GM18907 (cell line): ENCODE results near the gene MYH9.

Experiments
- ATAC-seq: cut with Tn5 transposase; IDR thresholded peaks from one replicate; pipeline ENCODE4 v1.9.1; 2021; ENCODE audit warnings: mild to moderate bottlenecking, moderate library complexity; ENCODE audit not compliant: unreplicated experiment

The MYH9 gene

DNA sequence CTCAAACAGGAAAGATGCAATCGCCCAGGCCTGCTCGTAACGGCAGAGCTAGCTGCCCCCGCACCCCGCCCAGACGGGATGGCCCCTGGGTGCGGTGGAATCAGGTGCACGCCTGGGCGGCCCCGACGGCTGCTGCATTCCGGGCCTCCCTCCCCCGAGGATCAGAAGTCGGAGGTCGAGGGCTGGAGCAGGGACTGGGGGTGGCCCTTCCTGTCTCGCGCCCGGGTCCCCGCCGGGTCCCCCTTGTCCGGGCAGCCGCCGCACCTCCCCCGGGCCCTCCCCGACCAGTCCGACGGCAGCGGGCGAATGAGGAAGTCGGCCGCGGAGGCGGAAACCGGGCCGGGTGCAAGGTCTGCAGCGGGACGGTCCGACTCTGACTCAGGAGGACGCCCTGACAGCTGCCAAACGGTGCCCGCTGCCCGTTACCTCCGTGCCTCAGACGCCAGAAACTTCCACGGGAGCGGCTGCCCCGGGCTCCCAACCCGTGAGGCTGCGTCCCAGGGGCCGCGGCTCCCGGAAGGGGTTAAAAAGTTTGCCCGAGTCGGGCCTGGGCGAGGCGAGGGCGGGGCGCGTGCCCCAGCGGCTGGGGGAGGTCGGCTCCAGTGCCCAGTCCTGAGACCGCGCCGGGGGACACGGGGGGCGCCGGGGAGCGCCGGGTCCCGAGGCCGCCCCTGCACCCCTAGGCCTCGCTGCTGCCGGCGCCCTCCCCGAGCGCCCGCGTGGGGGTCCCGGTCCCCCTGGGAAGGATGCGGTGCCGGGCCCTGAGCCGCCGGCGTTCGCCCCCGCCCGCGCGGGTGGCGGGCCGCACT lies 663 bp downstream of the MYH9 start:
- ATAC-seq = peak; percentile 27

DNA sequence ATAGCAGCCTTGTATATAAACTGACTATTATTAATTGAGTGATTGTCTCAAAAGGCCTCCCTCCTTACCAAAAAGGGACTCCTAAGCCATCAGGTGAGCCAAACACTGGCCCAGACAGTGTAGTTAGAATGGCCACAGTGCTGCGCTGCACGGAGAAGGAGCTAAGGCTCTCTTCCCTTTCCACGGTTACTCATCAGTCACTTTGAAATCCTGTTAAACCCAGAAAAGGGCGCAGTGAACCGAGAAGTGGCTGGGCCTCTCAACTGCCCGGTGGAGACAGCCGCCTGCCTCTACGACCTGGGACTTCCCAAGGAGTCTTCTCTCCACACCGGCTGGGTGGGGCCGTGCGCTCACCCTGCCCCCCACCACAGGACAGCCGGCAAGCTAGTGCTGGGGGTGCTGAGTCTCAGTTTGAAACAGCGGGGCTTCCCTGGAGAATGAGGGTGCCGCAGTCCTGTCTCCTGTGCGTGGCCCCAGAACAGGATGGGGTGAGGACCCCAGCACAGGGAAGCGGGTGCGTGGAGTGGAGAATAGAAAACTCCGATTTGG lies 1.3 kb downstream of the MYH9 start:
- ATAC-seq = peak; percentile 38

DNA sequence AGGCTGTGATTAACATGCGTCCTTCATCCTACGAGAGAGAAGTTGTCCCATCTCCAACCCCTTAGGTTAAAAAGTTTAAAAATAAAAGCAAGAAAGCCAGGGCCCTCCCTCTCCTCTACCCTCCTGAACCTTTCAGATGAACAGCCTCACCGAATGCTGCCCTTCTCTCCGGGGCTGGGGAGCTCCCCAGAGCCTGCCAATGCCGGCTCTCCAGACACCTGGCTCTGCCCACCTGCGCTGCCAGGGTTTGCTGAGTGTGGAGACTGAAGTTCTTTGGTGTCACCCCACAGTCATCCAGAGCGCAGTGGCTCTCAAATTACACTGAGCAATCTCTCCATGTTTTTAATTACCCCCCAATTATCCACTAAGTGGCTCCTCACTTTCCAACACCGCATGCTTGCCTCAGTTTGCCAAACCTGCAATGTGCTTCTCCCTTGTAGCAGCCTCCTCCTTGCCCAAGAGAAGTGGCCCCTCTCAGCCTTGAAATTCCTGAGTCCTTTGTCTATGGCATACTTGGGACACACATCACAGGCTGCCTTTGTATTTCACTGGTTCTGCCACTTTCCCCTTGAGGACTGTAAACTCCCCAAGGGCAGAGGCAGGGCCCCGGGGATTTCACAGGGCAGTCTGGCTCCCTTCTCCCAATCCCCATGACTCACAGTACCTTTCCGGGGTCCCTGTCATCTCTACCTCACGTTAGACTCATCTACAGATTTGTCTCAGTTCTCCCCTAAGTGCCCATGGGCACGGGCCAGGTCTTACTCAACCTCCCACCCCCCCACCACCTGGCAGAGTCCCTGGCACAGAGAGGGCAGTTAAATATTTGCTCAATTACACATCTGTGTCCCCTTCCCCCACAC lies 2.0 kb downstream of the MYH9 start:
- no peak for ATAC-seq

DNA sequence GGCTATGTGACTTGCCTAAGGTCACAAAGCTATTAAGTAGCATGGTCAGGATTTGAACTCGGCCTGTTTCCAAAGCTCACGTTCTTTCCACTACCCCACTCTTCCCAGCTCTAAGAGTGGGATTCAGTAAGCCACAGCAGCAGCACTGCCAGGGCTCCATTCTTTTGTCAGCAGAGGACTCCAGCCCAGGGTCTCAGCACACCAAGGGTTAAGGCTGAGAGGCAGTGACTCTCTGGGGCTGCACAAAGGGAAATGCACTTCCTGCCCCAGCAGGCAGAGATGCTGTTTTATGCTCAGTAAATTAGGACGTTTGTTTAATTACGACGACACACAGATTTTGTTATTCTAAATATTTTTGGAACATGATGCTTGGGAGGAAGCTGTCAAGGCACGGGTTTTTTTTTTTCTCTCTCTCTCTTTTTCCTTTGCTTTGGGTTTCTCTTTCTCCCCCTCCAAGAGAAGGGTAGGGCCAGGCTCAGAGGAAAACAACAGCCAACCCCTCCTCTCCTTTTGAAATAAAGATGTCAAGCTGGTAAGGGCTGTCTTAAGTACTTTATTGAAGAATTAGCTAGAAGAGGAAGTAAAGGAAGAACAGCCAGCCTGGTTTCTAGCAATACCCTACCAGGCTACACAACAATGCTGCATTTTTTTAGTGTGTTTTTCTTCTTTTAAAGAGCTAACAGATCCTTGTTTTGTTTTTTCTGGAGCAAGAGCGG lies 2.8 kb downstream of the MYH9 start:
- no peak for ATAC-seq

DNA sequence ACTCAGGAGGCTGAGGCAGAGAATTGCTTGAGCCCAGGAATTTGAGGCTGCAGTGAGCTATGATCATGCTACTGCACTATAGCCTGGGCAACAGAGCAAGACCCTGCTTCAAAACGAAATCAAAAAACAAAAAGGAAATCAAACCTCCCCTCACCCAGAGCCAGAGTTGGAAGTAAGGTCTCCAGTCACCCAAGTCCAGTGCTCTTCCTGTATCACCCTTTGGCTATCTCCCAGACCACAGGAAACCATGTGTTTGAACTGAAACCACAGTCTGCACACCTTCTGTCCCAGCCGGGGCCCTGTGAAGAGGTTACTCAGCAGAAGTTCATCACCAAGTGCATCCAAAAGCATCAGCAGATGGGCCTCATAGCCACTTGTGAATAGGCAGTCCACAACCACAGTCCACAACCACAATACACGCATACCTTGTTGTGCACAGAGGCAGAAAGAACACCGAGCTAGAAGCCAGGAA lies 4.6 kb downstream of the MYH9 start:
- no peak for ATAC-seq

DNA sequence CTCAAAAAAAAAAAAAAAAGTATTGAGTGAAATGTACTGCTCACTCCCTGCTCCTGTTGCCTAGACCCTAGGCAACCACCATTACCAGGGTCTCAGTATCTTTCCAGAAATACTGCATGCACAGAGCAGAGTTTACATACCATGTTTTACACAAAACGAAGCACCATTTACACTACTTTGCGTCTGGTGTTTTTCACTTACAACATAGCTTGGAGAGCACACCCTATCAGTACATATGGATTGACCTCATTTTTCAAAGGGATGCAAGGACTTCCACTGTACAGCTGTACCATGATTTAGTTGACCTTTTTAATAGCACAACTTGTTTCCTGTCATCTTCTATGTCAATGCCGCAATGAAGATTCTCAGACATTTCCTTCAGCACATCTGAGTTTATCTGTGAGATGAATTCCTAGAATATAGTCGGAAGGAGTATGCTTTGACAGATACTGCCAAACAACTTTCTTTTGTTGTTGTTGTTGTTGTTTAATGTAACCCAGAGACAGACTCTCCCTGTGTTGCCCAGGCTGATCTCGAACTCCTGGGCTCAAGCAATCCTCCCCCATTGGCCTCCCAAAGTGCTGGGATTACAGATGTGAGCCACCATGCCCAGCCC lies 6.1 kb downstream of the MYH9 start:
- no peak for ATAC-seq

DNA sequence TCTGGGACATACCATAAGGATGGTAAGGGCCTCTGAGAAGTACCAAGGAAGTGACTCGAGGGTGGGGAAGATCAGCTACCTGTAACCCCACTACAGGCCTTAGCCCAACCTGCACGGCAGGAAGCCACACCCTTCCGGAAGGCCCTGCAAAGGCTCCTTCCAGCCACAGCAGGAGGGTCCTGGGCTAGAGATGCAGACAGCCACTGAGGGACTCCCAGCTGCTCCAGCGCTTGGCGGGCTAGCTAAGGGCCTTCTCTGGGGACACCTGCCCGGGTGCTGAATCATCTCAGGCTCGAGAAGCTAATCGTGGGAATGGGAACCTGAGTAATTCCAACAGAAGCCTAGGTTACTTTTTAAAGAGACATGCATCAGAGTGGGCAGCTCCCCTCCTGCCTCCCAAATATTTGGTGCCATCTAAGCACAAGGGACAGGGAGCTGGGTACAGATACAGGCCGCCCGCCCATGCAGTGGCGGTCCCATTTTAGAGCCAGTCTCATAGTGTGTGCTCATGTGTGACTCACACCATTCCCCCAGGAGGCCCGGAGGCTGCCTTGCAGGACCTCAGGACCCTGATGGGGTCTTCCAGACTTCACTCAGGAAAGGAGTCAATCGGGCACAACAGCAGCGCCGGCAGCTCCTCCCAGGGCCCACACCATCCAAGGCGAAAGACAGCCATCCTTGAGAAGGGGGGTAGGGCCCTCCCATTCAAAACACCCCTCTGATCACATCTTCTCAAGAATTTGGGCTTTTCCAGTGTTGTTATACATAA lies 8.0 kb downstream of the MYH9 start:
- no peak for ATAC-seq

DNA sequence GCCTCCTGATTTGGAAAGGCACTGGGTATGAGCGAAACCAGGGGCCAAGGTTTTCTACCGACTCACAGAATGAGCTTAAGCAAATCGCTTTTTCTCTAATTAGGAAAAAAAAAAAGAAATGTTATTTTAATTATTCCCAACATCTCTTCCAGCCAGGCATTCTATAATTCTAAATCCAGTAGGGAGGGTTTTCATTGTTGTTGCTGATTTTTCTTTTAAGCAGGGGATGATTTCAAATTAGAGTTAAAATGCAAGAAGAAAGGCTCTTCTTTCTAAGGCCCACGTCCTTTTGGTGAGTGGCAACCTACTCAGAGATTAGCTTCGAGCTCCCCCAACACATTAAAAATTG lies 8.9 kb downstream of the MYH9 start:
- no peak for ATAC-seq

DNA sequence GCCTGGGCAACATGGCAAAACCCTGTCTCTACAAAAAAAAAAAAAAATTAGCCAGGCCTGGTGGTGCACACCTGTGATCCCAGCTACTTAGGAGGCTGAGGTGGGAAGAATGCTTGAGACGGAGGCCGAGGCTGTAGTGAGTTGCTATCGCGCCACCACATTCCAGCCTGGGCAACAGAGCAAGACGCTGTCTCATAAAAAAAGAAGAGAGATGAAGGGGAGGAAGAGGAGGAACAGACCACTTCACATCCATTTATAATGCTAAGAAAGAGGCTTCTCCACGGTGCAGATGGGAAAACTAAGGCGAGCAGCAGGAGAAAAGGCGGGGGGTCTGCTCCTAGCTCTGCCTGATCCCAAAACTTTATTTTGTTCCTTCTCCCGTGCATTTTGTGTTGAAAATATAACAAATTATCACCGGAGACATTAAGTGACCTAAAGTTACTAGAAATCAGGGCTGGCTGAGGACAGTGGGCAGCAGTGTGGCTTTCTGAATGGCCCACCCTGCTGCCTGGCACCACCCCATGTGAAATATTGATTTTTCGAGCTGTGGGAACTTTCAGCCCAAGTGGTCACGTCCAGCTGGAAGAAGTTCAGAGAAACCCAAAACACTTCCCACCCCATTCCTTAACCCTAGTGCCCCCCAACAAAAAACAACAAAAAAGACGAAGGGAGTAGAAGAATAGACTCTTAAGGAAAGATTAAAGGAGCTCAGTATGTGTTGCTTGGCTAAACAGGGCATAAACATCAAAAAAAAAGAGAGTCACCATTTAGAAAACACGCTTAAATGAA lies 9.5 kb downstream of the MYH9 start:
- no peak for ATAC-seq

DNA sequence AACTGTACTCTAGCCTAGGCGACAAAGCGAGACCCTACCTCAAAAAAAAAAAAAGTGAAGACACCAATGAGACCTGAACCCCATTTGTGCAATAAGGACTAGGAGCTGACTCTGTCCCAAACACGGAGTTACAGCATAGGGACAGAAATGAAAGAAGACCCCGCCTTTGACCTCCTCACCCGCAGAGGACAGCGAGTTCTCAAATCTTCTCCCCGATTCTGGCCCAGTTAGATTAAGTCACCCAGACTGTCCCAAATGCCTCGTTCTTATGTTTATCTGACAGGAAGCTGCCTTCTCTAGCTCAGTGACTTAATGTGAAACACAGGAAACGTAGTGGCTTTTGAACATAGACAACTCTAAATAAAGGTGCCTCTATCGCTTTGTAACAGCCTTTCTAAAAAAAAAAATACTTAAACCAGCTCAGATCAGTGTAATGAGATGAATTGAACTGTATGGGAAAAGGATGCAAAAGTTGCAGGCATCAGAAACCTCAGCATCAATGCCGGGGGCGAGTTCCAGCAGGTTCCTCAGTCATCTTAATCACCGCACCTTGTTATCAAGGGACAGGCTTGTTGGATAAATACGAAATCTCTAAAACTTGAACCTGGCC lies 10.6 kb downstream of the MYH9 start:
- ATAC-seq = peak; percentile 47

DNA sequence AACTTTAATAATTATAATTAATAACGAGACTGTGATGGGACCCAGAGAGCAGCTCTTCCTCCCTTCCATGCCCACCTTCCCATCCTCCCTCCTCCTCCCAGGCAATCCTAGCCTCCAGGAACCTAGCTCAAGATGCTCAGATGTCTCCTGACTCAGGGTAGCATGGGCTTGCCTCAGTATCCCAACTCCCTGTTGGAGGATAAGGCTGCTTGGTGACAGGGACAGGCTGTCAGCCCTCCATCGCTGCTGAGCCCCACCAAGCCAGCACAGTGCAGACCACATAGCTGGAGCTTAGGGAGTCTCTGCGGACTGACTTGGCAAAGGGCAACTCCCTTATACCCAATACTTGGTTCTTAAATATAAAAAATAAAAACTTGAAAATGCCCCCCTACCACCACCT lies 11.5 kb downstream of the MYH9 start:
- ATAC-seq = no peak

DNA sequence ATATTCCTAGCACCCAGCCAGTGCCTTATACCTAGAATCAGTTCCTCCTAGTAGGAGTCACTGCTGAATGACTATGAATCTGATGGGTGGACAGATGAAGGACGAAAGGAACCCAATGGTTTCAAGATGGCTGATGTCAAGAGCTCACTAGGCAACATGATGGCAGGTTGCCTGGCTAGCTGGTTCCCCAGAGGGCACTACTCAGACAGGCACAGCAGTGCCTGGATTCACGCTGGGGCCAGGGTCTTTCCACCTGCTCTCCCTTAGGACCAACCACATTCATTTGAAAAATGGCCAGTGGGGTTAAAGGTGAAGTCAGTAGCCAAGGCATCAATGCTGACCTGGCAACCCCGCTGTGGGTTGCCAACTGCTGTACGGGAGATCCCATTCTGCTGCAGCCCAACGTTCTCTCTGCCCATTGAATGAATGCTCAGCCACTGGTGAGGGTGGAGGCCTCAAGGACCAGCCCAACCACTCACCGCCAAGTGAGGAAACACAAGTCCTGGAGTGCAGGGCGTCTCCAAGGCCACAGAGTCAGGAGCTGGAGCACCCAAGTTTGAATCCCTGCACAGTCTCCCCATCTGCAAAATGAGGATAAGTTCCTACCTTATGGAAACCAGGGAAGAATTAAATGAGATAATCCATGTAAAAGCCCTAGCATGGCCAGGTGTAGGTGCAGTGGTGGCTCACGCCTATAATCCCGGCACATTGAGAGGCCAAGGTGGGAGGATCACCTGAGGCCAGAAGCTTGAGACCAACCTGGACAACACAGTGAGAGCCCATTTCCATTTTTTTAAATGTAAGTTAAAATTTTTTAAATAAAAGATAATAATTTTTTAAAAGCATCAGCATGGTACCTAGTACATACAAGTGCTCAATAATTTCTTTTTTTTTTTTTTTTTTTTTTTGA lies 12.4 kb downstream of the MYH9 start:
- no peak for ATAC-seq

DNA sequence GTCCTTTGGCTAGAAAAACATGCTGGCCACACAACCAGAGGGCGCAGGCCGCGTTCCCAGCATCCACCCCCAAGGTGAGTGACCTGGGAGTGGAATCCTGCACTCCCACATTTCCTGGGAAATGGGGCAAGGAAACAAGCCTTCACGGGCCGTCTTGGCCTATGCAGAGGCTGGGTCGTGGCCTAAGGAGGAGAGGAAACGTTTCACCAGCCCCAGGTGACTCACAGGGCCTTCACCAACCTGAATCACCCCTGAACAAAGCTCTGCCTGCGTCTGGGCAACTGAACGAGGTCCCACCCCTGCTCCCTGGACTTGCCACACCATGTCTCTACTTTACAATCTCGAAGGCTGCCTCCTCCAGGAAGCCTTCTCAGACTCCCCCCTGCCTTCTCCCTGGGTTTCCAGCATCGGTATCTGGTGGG lies 13.2 kb downstream of the MYH9 start:
- no peak for ATAC-seq

DNA sequence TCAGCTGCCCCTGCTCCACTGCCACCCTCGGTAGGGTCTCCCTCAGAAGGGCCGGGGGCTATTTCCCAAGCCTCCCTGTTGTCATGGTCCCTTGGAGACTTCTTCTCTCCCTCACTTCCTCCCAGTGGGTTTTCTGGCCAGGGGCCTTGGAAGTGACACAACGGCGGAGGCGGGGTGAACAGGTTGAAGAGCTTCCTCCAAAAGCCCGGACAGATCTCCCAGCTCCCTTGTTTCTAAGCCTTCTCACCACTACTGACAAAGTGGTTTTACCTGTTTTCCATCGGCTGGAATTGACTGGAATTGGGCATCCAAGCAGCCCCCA lies 14.5 kb downstream of the MYH9 start:
- ATAC-seq = no peak

DNA sequence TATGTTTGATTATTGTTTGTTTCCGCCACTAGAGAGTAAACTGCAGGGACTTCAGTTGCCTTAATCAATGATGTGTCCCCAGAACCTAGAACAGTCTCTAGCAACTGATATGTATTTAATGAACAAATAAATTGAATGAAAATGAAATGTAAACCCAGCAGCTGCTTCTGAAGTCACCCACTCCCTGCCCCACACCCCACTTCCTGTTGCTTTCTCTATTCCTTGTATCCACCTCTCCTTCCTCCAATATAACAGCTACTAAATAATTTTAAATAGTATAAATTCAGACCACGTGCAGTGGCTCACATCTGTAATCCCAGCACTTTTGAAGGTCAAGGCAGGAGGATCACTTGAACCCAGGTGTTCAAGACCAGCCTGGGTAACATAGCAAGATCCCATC lies 15.8 kb downstream of the MYH9 start:
- ATAC-seq = no peak

DNA sequence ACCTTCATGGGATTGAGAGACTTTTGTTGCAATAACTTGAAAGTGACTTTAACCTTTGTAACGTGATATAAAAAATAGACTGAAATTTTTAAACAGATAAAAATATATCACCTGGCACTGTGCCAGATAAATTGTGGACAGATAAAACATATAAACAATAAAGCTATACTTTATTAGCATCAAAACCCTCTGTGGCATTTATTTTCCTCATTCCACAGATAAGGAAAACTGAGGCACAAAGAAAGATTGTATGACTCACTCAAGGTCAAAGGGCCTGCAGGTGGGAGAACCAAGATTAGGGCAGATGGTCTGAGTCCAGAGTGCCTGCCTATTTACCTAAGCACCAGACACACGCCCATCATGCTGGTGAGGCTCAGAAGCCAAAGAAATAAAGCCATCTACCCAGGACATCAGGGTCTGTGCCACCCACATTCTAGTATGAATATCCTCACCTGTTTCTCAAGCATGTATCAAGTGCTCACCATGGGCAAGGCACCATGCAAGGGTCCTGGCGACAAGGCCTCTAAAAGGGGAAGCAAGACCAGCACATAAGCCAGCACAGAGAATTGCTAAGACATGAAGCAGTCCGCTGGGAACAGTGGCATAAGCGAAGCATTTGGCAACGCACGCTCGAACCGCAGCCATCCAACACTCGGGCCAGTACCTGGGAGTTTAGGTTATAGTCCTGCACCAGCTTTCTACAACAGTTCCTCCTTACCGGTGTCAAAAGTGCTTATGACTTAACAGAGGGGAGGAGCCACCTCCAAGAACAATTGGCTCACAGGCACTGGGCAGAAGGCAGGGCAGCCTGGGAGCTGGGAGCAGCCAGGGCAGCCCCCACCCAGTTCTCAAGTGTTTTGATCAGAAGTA lies 17.6 kb downstream of the MYH9 start:
- ATAC-seq = no peak
